GM19328 (cell line): ENCODE data around the gene APBA2.
"Not testable (repeated sequence)": the region's sequence is repeated elsewhere in the genome, so short reads cannot be mapped to it uniquely, and the experiment has no call there.

ENCODE experiments used
- ATAC-seq: cut with Tn5 transposase; IDR thresholded peaks from one replicate; pipeline ENCODE4 v1.9.1; 2021; ENCODE audit warnings: mild to moderate bottlenecking, moderate library complexity; ENCODE audit not compliant: unreplicated experiment

APBA2 gene

GRCh38 chr15:28885630-28886430, at the start of gene APBA2:
Gene APBA2, plus strand, starts transcription at chr15:28885974. Its CDS starts 167,911 bp downstream, at chr15:29053885.
- no peak for ATAC-seq

- not testable (repeated sequence) for ATAC-seq
Measured at GRCh38 chr15:28840285-28840684, 45.5 kb upstream of the APBA2 start.

GRCh38 chr15:28842210-28842609, 43.6 kb upstream of the APBA2 start:
- not testable (repeated sequence) for ATAC-seq

GRCh38 chr15:28843520-28843919, 42.3 kb upstream of the APBA2 start:
- not testable (repeated sequence) for ATAC-seq

- not testable (repeated sequence) for ATAC-seq
Measured at GRCh38 chr15:28844147-28844546, 41.6 kb upstream of the APBA2 start.

- ATAC-seq = peak; percentile 80
Measured at GRCh38 chr15:28847247-28847646, 38.5 kb upstream of the APBA2 start.

- ATAC-seq = not testable (repeated sequence)
Measured at GRCh38 chr15:28847959-28848358, 37.8 kb upstream of the APBA2 start.

GRCh38 chr15:28848521-28848920, 37.3 kb upstream of the APBA2 start, which contains the start of gene GOLGA6L7:
Gene GOLGA6L7, minus strand, starts transcription at chr15:28848644. Its CDS starts 95 bp downstream, at chr15:28848549.
- not testable (repeated sequence) for ATAC-seq

- not testable (repeated sequence) for ATAC-seq
Measured at GRCh38 chr15:28849271-28849670, 36.5 kb upstream of the APBA2 start.

- ATAC-seq = not testable (repeated sequence)
Measured at GRCh38 chr15:28849766-28850165, 36.0 kb upstream of the APBA2 start.

- ATAC-seq = not testable (repeated sequence)
Measured at GRCh38 chr15:28853654-28854053, 32.1 kb upstream of the APBA2 start.

- not testable (repeated sequence) for ATAC-seq
Measured at GRCh38 chr15:28854578-28854977, 31.2 kb upstream of the APBA2 start.

- no peak for ATAC-seq
Measured at GRCh38 chr15:28861031-28861534, 24.7 kb upstream of the APBA2 start.

GRCh38 chr15:28861589-28862293, 24.0 kb upstream of the APBA2 start:
- ATAC-seq = not testable (repeated sequence)

GRCh38 chr15:28868744-28869345, 16.9 kb upstream of the APBA2 start:
- ATAC-seq = no peak

- no peak for ATAC-seq
Measured at GRCh38 chr15:28871168-28871567, 14.6 kb upstream of the APBA2 start.

- no peak for ATAC-seq
Measured at GRCh38 chr15:28873006-28873405, 12.8 kb upstream of the APBA2 start.

GRCh38 chr15:28873585-28874190, 12.1 kb upstream of the APBA2 start:
- no peak for ATAC-seq

- no peak for ATAC-seq
Measured at GRCh38 chr15:28875461-28876000, 10.2 kb upstream of the APBA2 start.

- ATAC-seq = no peak
Measured at GRCh38 chr15:28876131-28876844, 9.5 kb upstream of the APBA2 start.
